Upper lobe of left lung (tissue), 6 donors: ENCODE results near the gene PPM1A. TPM values are rescaled to one million over a fixed set of nuclear protein-coding genes. Genes with fewer than 3 reads are reported as not detected.

ENCODE experiments used
- ATAC-seq, 2 donors: fragments of 200-7000 bp; cut with Tn5 transposase; one replicate each; pipeline ENCODE4 v1.9.1; 2022; ENCODE audit warnings: mild to moderate bottlenecking in 2 of 2, moderate library complexity in 2 of 2; ENCODE audit not compliant: low FRiP score in 2 of 2
- DNase-seq, 2 donors: peaks; one replicate each; pipeline ENCODE4 v3.0.0-alpha.2; 2019 to 2020
- H3K27ac ChIP-seq, 4 donors: fragments of 200-600 bp; sonication (generic); one replicate each; pipeline ENCODE4 v1.5.1; 2016 to 2019
- H3K27me3 ChIP-seq, 4 donors: fragments of 200-600 bp; sonication (generic); one replicate each; pipeline ENCODE4 v1.5.1; 2017 to 2019
- H3K36me3 ChIP-seq, 4 donors: fragments of 200-600 bp; sonication (generic); one replicate each; pipeline ENCODE4 v1.5.1; 2016 to 2019
- H3K4me1 ChIP-seq, 4 donors: fragments of 200-600 bp; sonication (generic); one replicate each; pipeline ENCODE4 v1.5.1; 2018 to 2019
- H3K4me3 ChIP-seq, 4 donors: fragments of 200-600 bp; sonication (generic); one replicate each; pipeline ENCODE4 v1.5.1; 2017 to 2019; ENCODE audit warnings: mild to moderate bottlenecking in 2 of 4, moderate library complexity in 1 of 4
- H3K9me3 ChIP-seq, 4 donors: fragments of 200-600 bp; sonication (generic); one replicate each; pipeline ENCODE4 v1.5.1; 2018 to 2019
- CTCF ChIP-seq, 6 experiments: fragments of 450-650 bp in 4 of 6; fragments of 200-600 bp in 2 of 6; sonication (generic) in 2 of 6; IDR thresholded peaks; one replicate each; pipeline ENCODE4 v1.5.1; 2016 to 2019; ENCODE audit warnings: antibody characterized with exemption in 6 of 6
- EP300 ChIP-seq, 4 donors: sonication (generic); formaldehyde crosslinking; IDR thresholded peaks; one replicate each; pipeline ENCODE4 v1.5.1; 2017; ENCODE audit warnings: antibody characterized with exemption in 4 of 4, control low read depth in 2 of 4
- POLR2A ChIP-seq, 4 donors: fragments of 450-650 bp; IDR thresholded peaks; one replicate each; pipeline ENCODE4 v1.5.1; 2016 to 2017; ENCODE audit warnings: antibody characterized with exemption in 4 of 4, mild to moderate bottlenecking in 2 of 4
- POLR2AphosphoS5 ChIP-seq, 2 donors: sonication (generic); formaldehyde crosslinking; IDR thresholded peaks; one replicate each; pipeline ENCODE4 v1.5.1; 2017; ENCODE audit warnings: antibody characterized with exemption in 2 of 2
- WGBS, 2 donors: methylation state at CpG; one replicate each; pipeline ENCODE4 v1.1.5; 2017 to 2018; 5-methylcytosine and 5-hydroxymethylcytosine counted together
- total RNA-seq, 6 donors: library from RNA; depleted of rRNA in 4 of 6; stranded (reverse); fragments of >200 nt in 4 of 6; gene quantifications; one replicate each; pipeline versions ENCODE4 v1.1.0 to v1.2.1, GENCODE V29; 2016 to 2021
- donor health status: DM: no; HTN: no; CAD: no; lungs with moderate emphysema.
- donor health status: DM: no; HTN: yes; CAD: no; lungs with severe emphysema.

The PPM1A gene
- total RNA-seq, 6 donors from 2014 or later: 20.5 to 71.8 (median 43.7) TPM

GRCh38 chr14:60277605-60278190, 28.7 kb downstream of the PPM1A start:
- Histone ChIP-seq H3K4me3 (no peak overlapping the region), H3K4me1 (peaks cover 16 to 49% (median 20%) of the 10 kb centered on the region in 4 donors), H3K27me3 (no peaks in the 10 kb centered on the region), H3K36me3 (peaks cover 0 to 5% (median under 1%) of the 10 kb centered on the region in 4 donors), H3K27ac (no peak overlapping the region), H3K9me3 (no peaks in the 10 kb centered on the region)
- DNase-seq (no peak), ATAC-seq (no peak)
- 82 to 86% methylated on average over 2 of the region's 2 CpGs for WGBS, 2 donors
- TF ChIP-seq EP300 (IDR thresholded peaks at IDR 0.05): no peak
- TF ChIP-seq CTCF (IDR thresholded peaks at IDR 0.05): no peak
- no peak for TF ChIP-seq POLR2A (IDR thresholded peaks at IDR 0.05)
- no peak for TF ChIP-seq POLR2AphosphoS5 (IDR thresholded peaks at IDR 0.05)

GRCh38 chr14:60278350-60278749, 29.3 kb downstream of the PPM1A start:
- no peak for DNase-seq
- no peak for TF ChIP-seq POLR2AphosphoS5 (IDR thresholded peaks at IDR 0.05)
- no peak for TF ChIP-seq POLR2A (IDR thresholded peaks at IDR 0.05)
- no peak for TF ChIP-seq EP300 (IDR thresholded peaks at IDR 0.05)
- TF ChIP-seq CTCF (IDR thresholded peaks at IDR 0.05): no peak
- Histone ChIP-seq H3K9me3 (no peaks in the 10 kb centered on the region), H3K27ac (no peak overlapping the region), H3K4me3 (no peak overlapping the region), H3K27me3 (no peaks in the 10 kb centered on the region), H3K36me3 (peaks cover 0 to 9% (median 3%) of the 10 kb centered on the region in 4 donors), H3K4me1 (peaks cover 13 to 43% (median 14%) of the 10 kb centered on the region in 4 donors)
- no peak for ATAC-seq
- WGBS, 2 donors: 68 to 81% methylated on average over 2 of the region's 2 CpGs

- no peak for DNase-seq
- Histone ChIP-seq H3K36me3 (peaks cover 4 to 52% (median 17%) of the 10 kb centered on the region in 4 donors), H3K27ac (no peak overlapping the region), H3K4me1 (no peaks in the 10 kb centered on the region), H3K9me3 (no peaks in the 10 kb centered on the region), H3K4me3 (no peak overlapping the region), H3K27me3 (no peaks in the 10 kb centered on the region)
- no peak for ATAC-seq
- TF ChIP-seq CTCF (IDR thresholded peaks at IDR 0.05) (no peak), POLR2A (IDR thresholded peaks at IDR 0.05) (no peak), EP300 (IDR thresholded peaks at IDR 0.05) (no peak), POLR2AphosphoS5 (IDR thresholded peaks at IDR 0.05) (no peak)
These were observed 38.4 kb downstream of the PPM1A start for GRCh38 chr14:60287452-60287851.

- peaks cover 4 to 54% (median 17%) of the 10 kb centered on the region in 4 donors for H3K36me3 ChIP-seq
- no peaks in the 10 kb centered on the region for H3K27me3 ChIP-seq
- TF ChIP-seq POLR2AphosphoS5 (IDR thresholded peaks at IDR 0.05): no peak
- no peak for TF ChIP-seq POLR2A (IDR thresholded peaks at IDR 0.05)
- no peak for TF ChIP-seq EP300 (IDR thresholded peaks at IDR 0.05)
- TF ChIP-seq CTCF (IDR thresholded peaks at IDR 0.05): no peak
- H3K9me3 ChIP-seq: no peaks in the 10 kb centered on the region
- DNase-seq (no peak), ATAC-seq (no peak)
- H3K4me1 ChIP-seq: no peaks in the 10 kb centered on the region
- no peak overlapping the region for H3K27ac ChIP-seq
- H3K4me3 ChIP-seq: no peak overlapping the region
- 74 to 80% methylated on average over 1 of the region's 1 CpG for WGBS, 2 donors
These were observed 39.3 kb downstream of the PPM1A start for GRCh38 chr14:60288279-60288678.
